ENCODE data around the gene CDK5R1. TPM values are rescaled to one million over a fixed set of nuclear protein-coding genes. Genes with fewer than 3 reads are reported as not detected.

Gene CDK5R1
- total RNA-seq, 1 donor from 2014 or later = 1.3 TPM

GRCh38 chr17:32504166-32504990 is 17.6 kb downstream of the CDK5R1 start:
- no peak for ATAC-seq
- intact Hi-C loops (cut with DNase I) = no loop called here
- DNase-seq (ENCODE audit: missing footprints) = no peak

DNA sequence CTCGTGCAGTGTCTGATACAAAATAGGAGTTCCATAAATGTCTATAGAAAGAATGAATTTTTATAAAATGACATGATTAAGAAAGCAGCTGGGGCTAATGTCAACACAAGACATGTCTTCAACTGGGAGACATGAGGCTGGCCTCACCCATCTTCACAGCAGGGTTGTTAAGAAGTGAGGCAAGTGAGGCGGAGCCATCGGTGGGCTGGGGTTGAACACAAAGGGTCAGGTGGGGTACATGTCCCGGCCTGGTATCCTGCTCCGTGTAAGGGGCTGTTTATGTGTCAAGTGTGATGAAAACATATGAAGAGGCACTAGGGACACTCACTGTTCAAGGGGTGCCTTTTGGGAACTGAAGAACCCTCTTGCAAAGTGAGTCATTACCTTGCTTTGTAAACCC is 22.1 kb downstream of the CDK5R1 start:
- intact Hi-C loops (cut with DNase I) = no loop called here
- no peak for DNase-seq (ENCODE audit: missing footprints)
- ATAC-seq = no peak

- no peak for ATAC-seq
- no peak for DNase-seq (ENCODE audit: missing footprints)
- intact Hi-C loops (cut with DNase I) = no loop called here
Observed at GRCh38 chr17:32510466-32510865, 23.7 kb downstream of the CDK5R1 start.

GRCh38 chr17:32512328-32512727 is 25.5 kb downstream of the CDK5R1 start:
- intact Hi-C loops (cut with DNase I) = no loop called here
- DNase-seq (ENCODE audit: missing footprints) = no peak
- no peak for ATAC-seq

- DNase-seq (ENCODE audit: missing footprints) = no peak
- ATAC-seq = no peak
- intact Hi-C loops (cut with DNase I) = no loop called here
Observed at GRCh38 chr17:32513579-32513978, 26.8 kb downstream of the CDK5R1 start.

GRCh38 chr17:32514606-32515005 is 27.8 kb downstream of the CDK5R1 start:
- DNase-seq (ENCODE audit: missing footprints) (no peak), ATAC-seq (no peak)
- intact Hi-C loops (cut with DNase I) = no loop called here

DNA sequence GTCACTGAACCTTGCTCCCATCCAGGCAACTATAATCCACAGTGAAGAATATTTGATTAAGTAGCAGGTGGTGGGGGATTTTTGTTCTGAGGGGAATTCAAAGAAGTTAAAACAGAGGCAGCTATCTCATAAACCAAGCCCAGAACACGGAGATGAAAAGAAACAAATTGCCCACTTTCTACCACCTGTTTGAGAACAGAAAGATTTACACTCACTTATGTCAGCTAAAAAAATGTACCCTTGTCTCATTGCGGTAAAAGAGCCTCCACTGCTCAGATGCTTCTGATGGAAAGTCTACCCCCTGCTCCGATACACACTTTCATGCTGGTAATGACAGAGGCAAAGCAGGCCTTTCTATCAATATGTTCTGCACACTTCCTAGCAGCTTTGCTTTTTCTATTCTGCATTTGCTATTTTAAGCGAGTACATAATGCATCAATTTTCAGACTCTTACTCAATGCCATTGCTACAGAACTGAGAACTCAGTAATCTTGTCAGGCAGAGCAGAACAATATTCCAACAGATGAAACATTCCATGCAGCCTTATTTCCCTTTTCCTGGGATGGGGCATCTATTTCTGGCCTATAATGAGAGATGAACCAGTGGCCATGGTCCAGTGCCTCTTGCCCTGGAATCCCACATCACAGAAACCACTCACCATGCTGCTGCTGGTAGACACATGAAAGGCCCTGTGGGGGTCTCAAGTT is 29.0 kb downstream of the CDK5R1 start:
- intact Hi-C loops (cut with DNase I) = no loop called here
- DNase-seq (ENCODE audit: missing footprints) (no peak), ATAC-seq (no peak)

DNA sequence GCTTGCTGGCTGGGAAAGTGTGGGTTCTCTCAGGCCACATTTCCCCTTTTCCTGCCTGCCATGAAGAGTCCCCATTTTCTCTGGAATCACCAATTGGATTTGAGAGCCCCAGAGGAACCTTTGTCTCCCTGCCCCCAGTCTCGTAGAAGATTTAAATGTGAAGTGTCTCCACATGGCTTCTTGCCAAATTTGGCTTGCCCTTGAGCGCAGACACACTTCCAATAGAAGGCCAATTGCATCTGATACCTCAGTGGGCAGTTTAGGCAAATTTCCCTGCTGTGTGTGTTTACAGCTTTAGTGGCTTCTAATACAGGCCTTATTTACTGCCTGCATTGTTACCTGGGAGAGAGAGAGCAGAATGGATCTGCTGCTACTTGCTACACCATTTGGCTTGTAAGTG is 29.7 kb downstream of the CDK5R1 start:
- intact Hi-C loops (cut with DNase I) = no loop called here
- DNase-seq (ENCODE audit: missing footprints) (no peak), ATAC-seq (no peak)

DNA sequence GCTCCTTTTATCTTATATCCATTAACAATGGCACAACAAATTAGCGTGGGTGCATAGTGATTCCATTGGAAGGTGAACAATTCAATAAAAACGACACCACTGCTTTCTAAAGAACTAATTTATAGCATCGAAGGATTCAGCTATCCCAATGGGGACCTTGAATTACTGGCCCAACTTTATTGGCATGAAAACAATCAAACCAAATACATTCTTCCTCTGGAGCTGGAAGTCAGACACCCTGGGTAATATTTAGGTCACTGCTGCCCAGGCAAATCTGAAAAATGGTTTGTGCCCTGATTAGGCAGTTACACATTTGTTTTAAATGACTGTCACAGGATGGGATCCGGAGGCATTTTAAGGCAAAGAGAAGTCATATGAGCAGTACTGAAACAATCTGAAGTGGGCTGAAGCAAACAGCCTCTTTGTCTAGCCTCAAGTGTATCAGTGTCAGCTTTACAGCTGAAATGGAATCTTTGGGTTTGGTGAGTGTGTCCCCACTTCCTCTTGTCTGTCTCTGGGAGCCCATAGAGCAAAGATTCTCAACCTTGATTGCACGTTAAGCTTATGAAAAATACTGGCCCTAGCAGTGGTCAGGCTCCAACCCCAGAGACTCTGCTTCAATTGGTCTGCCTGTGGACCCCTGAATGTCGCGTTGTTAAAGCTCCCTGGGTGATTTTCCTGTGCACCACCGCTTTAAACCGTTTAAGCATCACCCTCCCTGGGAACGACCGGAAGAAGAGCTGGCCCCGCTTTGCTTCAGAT is 30.3 kb downstream of the CDK5R1 start:
- intact Hi-C loops (cut with DNase I) = no loop called here
- ATAC-seq (no peak), DNase-seq (ENCODE audit: missing footprints) (no peak)

- ATAC-seq (no peak), DNase-seq (ENCODE audit: missing footprints) (no peak)
- intact Hi-C loops (cut with DNase I) = no loop called here
Observed at GRCh38 chr17:32517982-32518381, 31.2 kb downstream of the CDK5R1 start.

DNA sequence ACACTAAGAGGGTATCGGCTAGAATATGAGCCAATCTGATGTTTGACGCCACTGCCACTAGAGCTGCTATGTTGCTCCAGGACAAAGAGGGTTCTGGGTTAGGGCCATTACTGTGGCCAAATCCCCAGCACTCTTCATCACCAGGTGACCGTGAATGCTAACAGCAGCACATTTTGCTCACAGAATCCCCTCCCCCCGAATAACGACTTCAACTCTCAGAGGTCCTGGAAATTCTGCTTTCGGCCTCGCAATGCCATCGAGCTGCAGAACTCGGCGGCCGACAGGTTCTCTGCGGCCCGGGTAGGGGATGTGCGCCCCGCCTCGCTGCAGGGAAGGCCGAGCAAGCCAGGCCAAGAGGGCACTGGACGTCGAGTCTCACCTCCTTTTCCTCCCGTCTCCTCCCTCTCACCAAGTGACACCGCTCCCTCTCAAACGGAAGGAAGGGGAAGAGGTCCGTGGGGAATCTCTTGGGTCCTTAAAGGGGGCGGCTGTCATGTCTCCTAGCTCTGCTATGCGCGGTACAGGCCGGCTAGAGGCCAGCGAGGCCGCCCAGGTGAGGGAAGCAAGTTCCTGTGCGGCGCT is 31.9 kb downstream of the CDK5R1 start:
- DNase-seq (ENCODE audit: missing footprints) (no peak), ATAC-seq (no peak)
- intact Hi-C loops (cut with DNase I) = no loop called here

GRCh38 chr17:32519228-32520103 is 32.7 kb downstream of the CDK5R1 start:
- intact Hi-C loops (cut with DNase I) = no loop called here
- ATAC-seq (peak; percentile 64), DNase-seq (ENCODE audit: missing footprints) (no peak)

GRCh38 chr17:32520104-32520701 is 33.4 kb downstream of the CDK5R1 start:
- intact Hi-C loops (cut with DNase I) = no loop called here
- DNase-seq (ENCODE audit: missing footprints) = no peak

DNA sequence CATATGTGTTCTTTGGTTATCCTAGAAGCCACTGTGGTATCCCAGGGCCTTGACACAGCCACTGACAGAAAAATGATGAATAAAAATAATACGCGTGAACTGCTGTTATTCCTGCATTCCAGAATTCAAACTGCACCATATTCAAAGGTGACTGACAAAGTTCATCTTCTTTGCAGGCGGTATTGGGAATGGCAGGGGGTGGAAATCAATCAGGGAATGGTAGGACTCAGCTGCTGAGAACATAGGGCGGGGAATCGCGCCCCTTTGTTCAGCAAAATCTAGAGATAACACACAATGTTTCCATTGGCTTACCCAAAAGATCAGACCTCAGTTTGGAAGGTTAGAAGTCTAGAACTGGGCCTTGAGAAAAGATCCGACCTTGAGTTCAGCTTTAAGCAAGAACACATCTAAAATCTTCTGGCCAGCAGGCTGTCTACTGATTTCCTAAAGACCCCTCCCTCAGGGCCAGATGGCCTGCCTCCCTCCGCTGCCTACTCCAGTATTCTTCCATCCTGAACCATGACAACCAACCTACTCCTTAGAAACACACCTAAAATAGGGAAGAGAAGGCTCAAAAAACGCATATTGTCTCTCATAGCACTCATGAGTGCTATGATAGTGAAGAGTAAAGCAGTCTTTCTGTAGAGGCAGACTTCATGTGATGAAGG is 34.1 kb downstream of the CDK5R1 start:
- intact Hi-C loops (cut with DNase I) = no loop called here
- DNase-seq (ENCODE audit: missing footprints) = no peak
- no peak for ATAC-seq

More at GRCh38 chr17:32520104-32520701, 33.4 kb downstream of the CDK5R1 start:
- ATAC-seq = no peak

DNA sequence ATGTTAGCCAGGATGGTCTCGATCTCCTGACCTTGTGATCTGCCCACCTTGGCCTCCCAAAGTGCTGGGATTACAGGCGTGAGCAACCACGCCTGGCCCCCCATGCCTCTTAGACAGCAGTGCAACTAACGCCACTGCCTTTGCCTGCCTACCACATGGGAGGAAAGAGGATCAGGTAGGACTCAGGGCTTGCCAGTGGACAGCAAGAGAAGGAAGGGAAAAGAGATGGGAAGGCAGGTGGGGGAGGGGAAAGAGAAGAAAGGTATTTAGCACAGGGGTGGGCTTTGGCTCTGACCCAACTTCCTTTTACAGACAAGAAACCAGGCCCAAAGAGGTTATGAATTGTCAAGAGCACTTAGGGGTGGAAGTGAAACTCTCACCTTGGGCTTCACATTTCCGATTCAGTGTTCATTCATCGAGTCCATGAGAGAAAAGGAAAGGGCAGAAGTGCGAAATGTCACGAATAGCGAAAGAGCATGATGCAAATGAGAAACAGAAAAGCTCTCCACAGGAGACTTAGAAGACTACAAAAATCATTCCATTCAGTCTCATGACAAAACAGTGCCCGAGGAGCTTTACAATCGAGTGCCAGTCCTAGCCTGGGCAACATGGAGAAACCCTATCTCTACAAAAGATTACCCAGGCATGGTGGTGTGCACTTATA is 36.4 kb downstream of the CDK5R1 start:
- intact Hi-C loops (cut with DNase I) = no loop called here
- ATAC-seq = no peak
- no peak for DNase-seq (ENCODE audit: missing footprints)

GRCh38 chr17:32523827-32524552 is 37.2 kb downstream of the CDK5R1 start:
- DNase-seq (ENCODE audit: missing footprints) = no peak
- intact Hi-C loops (cut with DNase I) = no loop called here
- ATAC-seq = no peak
